ENCODE data around the gene LONP2.

Gene LONP2

DNA sequence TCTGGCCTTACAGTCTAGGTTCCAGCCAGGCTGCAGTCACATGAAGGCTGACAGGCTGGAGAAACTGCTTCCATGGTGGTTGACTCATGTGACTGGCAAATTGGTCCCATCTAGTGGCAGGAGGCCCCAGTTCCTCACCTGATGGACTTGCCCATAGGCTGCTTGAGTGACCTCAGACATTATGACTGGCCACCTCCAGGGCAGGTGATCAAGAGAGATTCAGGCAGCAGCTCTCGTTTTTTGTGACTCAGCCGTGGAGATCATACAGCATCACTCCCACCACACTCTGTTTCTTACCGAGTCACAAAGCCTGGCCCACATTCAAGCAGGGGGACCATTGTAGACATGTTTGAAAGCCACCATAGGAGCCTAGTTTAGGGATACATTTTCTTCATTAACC lies 106.6 kb downstream of the LONP2 start:
- TF ChIP-seq, protein P1, sequence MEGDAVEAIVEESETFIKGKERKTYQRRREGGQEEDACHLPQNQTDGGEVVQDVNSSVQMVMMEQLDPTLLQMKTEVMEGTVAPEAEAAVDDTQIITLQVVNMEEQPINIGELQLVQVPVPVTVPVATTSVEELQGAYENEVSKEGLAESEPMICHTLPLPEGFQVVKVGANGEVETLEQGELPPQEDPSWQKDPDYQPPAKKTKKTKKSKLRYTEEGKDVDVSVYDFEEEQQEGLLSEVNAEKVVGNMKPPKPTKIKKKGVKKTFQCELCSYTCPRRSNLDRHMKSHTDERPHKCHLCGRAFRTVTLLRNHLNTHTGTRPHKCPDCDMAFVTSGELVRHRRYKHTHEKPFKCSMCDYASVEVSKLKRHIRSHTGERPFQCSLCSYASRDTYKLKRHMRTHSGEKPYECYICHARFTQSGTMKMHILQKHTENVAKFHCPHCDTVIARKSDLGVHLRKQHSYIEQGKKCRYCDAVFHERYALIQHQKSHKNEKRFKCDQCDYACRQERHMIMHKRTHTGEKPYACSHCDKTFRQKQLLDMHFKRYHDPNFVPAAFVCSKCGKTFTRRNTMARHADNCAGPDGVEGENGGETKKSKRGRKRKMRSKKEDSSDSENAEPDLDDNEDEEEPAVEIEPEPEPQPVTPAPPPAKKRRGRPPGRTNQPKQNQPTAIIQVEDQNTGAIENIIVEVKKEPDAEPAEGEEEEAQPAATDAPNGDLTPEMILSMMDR (IDR thresholded peaks at IDR 0.05), result no peak

DNA sequence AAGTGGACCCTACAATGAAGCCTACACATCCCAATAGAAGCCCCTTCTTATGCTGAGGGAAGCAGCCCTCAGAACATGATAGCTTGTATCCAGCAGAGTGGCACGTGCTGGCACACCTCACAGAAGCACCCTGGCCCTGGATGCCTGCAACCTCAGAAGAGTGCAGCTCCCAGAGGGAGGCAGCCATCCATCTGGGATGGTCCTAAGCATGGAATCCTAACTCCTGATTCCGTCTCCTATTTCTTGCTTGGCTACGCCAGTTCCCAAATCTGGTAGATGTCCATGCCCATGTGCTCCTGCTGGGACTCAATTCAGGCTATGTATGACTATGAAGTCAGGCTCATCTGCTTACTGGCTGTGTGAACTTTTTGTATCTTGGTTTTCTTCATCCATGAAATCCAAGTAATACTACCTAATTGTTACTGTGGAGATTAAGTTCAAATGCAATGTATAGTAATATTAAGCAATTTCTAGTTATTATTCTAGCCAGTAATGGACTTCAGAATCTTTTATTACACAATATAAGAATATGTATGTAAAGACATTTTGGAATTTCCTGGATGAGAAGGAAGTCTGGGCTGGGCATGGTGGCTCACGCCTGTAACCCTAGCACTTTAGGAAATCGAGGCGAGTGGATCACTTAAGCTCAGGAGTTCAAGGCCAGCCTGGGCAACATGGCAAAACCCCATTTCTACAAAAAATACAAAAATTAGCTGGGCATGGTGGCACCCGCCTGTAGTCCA lies 108.7 kb downstream of the LONP2 start:
- TF ChIP-seq, protein P1 (IDR thresholded peaks at IDR 0.05), result no peak

DNA sequence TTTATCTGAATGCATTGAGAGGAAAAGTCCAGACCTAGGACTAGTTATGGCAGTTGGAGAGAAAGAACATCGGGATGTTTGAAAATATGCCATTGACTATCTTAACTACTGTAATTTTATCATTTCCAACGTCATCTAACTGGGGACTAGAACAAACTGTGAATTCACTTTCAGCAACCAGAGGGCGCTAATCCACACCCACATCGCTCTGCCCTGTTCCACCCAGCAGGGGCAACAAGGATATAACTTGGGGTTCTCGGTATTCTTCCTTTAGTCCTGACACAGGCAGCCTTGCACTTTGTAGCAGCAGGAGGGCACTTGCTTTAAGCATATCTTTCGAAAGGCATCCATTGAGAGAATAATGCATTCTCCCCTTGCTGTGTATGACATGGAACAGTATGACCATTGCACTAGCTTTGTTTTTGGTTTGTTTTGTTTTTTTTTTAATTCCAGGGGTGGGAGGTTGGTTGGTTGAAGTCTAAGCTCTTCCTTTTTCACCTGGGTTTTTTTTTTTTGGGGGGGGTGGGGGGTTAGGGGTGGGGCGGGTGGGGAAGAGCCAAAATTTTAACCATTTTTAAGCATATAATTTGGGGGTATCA lies 109.6 kb downstream of the LONP2 start:
- TF ChIP-seq, protein P1 (IDR thresholded peaks at IDR 0.05), result peak; percentile 89

DNA sequence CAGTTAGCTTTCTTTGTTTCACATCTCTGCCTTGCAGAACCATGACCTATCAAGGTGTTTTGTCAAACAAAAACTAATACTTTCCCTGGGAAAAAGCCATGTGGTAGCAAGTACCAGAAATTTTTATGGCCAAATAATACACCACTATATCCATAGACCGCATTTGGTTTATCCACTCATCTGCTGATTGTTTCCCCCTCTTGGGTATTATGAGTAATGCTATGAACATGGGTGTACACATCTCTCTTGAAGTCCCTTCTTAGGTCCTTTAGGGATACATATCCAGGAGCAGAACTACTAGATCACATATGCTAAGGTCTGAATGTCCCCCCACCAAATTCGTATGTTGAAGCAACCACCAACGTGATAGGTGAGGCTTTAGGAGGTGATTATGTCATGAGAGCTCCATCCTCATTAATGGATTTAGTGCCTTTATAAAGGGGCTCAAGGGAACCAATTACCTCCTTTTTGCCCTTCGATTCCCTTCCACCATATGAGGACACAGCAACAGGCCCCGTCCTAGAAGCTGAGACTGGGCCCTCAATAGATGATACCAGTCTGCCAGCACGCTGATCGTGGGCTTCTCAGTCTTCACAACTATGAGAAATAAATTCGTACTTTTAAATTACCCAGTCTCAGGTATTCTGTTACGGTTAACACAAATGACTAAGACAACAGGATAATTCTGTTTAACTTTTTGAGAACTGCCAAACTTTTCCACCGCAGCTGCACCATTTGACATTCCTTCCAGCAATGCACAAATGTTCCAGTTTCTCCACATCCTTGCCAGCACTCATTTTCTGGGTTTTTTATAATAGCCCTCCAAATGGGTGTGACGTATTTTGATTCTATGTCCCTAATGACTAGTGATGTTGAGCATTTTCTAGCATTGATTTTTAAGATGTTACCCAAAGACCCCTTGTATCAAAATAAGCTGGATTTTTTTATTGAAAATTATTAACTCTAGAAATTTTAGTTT lies 111.1 kb downstream of the LONP2 start:
- TF ChIP-seq, protein P1 (IDR thresholded peaks at IDR 0.05), result no peak

DNA sequence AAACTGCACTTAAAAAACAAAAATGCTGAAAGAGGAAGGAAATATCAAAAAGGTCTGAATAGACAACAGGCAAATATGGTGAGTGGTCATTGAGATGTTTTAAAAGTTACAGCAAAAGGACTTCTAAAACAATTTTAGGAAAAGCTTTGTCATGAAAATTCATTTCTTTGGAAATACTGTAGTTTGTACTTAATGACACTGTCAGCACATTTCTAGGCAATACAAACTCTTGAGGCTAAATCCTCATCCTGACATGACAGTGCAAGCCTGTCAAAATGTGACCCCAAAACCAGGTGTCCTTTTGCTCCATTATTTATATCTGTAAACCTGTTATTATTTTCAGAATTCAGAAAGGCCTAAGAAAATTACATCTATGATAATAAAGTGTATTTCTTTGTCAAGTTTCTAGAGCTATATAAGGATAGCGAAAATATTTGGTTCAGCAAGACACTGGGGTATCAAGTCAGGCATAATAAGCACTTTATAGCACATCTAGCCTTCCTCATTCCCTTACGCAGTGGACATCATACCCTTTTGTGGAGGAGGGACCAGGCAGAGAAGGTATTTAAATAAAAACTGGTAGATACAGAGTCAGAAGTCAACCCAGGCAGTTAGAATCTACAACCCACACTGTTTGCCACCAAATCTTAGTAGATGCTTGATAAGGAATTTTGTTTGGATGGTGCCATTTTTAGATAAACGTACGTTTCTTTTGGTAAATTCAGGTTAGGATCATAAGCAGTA lies 112.7 kb downstream of the LONP2 start:
- TF ChIP-seq, protein P1 (IDR thresholded peaks at IDR 0.05), result no peak

DNA sequence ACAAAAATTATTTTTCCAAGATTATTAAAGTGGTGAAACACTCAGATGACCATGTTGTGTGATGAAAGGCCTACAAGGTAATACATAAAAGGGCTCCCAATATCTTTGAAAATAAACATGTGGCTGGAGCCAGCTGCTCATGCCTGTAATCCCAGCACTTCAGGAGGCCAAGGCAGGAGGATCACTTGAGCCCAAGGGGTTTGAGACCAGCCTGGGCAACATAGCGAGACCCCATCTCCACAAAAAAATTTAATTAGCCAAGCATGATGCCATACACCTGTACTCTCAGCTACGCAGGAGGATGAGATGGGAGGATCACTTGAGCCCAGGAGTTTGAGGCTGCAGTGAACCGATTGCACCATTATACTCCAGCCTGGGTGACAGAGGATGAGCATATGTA lies 114.3 kb downstream of the LONP2 start:
- TF ChIP-seq, protein P1 (IDR thresholded peaks at IDR 0.05), result no peak

DNA sequence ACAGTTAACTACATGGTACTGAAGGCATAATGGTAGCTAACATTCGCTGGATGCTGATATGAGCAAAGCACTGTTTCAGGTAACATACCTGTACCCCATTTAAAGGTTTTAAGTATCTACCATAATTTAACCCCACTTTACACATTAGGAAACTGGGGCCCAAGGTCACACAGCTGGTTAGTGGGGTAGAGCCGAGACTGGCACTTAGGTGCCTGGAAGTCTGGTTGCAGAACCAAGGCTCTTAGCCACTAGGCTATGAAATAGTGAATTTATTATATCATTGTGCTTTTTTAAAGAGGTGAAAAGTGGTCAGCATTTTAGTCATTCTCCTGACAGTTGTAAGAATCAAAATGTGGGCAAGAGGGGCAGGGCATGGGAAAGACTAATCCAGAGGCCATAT lies 115.9 kb downstream of the LONP2 start:
- TF ChIP-seq, protein P1 (IDR thresholded peaks at IDR 0.05), result no peak

All from LNCAP (cell line).